Right ventricle myocardium superior (tissue), 1 donor: Measurements from ENCODE around the gene MYH10. TPM values are rescaled to one million over a fixed set of nuclear protein-coding genes. Genes with fewer than 3 reads are reported as not detected.
"Not testable (repeated sequence)": the region's sequence is repeated elsewhere in the genome, so short reads cannot be mapped to it uniquely, and the experiment has no call there.

Source experiments
- ATAC-seq: fragments of 200-7000 bp; cut with Tn5 transposase; one replicate; pipeline ENCODE4 v1.9.1; 2020; ENCODE audit warnings: mild to moderate bottlenecking; ENCODE audit not compliant: poor library complexity
- DNase-seq: peaks from one replicate; pipeline ENCODE4 v3.0.0-alpha.2; 2020
- intact Hi-C: fragments of 100-400 bp; cut with DNase I; formaldehyde crosslinking; loops from one replicate; pipeline ENCODE4 v1.11.2; 2022
- total RNA-seq: library from RNA; stranded (reverse); fragmentation: NEBNext Ultra II Directional; extraction: Animal tissue kit (Norgen Biotek cat#: 25700); gene quantifications from one replicate; pipeline ENCODE4 v1.2.1, GENCODE V29; 2021
- donor health status: DM: no; HTN: yes; CAD: no; lungs with severe emphysema.

Gene MYH10
- total RNA-seq, 1 donor from 2014 or later, result 31.5 TPM

GRCh38 chr17:8576559-8577294 is 53.8 kb downstream of the MYH10 start:
- intact Hi-C loops, result no loop called here
- ATAC-seq (no peak), DNase-seq (no peak)

DNA sequence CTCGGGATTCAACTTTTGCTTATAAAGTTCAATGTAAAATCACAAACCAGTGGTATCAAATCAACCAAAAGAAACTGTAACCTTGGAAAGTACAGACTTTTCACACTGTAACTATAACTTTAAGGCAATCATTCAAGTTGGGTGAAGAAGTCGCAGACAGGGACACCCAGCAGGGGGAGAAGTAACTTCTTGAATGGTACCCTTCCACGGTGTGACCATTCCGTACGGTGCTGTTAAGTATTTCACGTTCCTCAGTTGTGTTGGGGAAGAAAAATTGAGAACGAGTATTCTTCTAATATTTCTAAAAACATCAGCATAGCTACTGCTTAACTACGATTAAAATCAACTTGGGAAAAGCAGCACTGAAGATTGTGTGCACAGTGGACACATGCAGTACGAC is 55.8 kb downstream of the MYH10 start:
- DNase-seq (peak; percentile 42), ATAC-seq (peak; percentile 38)
- intact Hi-C loops, result loop anchor here (2.0 kb wide), 1 partner anchor 170 kb away; the partner anchor contains the start of gene CCDC42

- DNase-seq (no peak), ATAC-seq (no peak)
- intact Hi-C loops, result no loop called here
Measured at GRCh38 chr17:8572764-8573163, 57.8 kb downstream of the MYH10 start.

DNA sequence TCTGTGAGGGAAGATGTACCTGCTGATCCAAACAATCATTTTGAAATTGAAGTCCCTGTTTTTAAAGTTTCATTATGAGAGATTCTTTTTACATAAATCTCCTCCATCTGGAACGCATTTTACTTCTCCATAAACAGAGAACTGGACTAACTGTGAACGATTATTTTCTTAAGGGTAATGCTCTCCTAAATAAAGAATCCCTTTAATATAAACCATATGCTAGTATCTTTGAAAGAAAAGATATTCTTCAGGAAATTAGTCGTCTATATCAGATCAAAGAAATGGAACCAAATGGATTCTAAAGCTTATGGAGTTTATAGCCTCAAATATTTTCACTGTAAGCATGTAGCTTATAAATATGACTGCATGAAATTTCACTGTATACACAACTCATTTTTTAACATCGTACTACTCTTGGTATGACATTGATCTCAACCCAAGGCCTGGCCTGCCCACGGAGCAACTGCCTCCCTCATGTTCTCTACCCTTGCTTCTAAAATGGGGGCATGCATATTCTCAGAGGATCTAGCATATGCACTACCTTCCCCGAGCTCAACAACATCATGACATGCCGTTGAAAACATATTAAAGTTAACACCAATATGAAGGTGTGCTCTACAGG is 66.4 kb downstream of the MYH10 start:
- DNase-seq (no peak), ATAC-seq (no peak)
- intact Hi-C loops, result no loop called here

DNA sequence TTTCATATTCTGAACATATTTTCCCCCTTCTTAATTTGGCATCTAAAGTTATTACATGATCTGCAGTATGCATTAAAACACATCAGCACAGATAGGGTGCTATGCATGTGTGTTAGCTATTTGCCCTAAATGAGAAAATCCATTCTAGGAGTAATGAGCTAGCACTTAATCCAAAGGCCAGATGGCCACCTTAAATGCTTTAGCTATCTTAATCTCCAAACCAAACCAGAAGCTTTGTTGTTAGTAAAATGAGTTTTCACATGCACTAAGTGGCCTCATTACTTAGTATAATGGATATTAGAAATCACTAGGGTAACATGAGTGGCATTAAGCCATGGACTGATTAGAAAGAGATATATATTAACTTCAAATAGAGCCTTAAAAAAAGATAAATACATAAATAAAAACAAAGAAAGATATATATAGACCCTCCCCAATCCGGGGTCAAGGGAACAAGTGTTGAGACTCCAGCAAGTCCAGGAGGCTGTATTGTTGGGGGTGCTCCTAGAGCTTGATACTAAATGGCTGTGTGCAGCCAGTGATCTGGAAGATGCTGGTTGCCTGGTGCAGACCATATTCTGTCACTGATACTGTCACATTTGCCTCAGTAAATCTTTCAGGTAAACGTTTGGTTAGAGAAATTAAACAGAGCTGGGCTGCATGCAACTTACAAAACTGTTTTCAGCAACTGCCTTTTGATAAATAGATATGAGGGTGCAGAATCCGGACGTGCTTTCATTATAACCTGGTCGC is 67.3 kb downstream of the MYH10 start:
- no peak for ATAC-seq
- DNase-seq, result no peak

DNA sequence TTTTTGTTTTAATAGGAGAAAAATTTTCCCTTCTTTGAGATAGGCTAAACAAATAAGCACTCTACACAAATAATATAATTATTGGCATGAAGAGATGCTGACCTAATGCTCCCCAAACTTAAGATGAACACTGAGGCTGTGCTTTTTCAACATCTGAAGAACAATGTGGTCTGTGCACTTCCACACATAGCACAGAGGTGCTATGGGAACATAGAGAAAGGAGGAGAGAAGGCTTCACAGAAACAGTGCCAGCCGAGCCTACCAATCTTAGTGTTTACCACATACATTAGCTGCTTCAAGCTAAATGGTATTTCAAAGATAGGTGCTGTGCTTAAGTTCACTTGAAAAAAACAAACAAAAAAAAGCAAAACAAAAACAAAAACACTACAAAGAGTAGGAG is 72.4 kb downstream of the MYH10 start:
- DNase-seq (no peak), ATAC-seq (no peak)
- intact Hi-C loops, result no loop called here

More for the DNA sequence above, 67.3 kb downstream of the MYH10 start:
- intact Hi-C loops, result no loop called here

GRCh38 chr17:8557176-8557806 is 73.2 kb downstream of the MYH10 start:
- intact Hi-C loops, result no loop called here
- DNase-seq, result no peak
- peak; percentile 43 for ATAC-seq

DNA sequence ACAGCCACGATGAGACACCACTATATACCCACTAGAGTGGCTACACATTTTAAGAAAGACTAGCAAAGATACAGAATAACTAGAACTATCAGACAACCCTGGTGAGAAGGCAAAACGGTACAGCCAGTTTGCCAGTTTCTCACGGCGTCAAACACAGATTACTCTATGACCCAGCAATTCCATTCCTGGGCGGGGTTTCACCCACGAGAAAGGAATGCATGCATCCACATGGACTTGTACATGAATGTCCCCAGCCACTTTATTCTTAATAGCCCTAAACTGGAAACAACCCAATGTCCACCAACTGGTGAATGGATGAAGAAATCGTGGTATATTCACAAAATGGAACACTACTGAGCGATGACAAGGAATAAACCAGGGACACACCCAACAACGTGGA is 74.5 kb downstream of the MYH10 start:
- intact Hi-C loops, result no loop called here
- ATAC-seq (no peak), DNase-seq (no peak)

- ATAC-seq (no peak), DNase-seq (no peak)
- intact Hi-C loops, result no loop called here
Measured at GRCh38 chr17:8555062-8555461, 75.5 kb downstream of the MYH10 start.

- ATAC-seq (no peak), DNase-seq (no peak)
- intact Hi-C loops, result no loop called here
Measured at GRCh38 chr17:8552577-8553320, 77.8 kb downstream of the MYH10 start.

DNA sequence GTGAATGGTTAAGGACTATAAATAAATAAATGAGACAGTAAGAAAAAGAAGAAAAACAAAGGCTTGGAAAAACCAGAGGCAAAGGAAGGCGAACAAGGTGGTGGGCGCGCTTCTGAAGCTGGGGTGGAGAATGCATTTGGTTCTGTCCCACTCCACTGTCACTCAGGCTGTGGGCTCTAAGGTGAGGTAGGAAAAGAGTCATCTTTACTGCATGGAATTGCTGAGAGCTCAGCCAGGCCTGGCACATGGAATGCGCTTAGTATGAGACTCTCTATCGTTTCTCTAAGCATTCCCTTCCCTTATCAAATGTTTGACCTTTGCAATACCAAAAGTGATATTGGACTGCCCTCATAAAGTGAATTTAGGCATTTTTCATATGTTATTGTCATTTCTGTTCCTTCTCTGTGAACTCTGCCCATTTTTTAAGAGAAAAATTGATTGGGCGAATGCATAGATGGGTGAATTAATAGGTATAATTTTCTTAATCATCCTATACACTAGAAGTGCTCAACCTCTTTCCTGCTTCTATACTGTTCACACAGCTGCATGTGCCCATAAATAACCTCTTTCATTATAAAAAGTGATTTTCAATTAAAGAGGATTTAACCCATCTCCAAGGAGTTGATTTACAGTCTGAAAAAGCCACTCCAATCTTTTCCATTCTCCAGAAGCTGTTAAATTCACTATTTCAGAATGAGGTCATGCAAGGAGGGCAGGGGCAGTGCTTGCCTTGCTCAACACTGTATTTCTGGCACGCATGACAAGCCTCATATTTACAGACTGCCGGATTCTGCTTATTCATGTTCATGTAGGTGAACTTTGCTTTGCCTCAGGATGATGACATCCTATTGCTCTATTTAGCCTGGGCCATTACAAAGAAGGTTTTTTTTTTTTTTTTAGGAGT is 87.7 kb downstream of the MYH10 start:
- intact Hi-C loops, result no loop called here
- DNase-seq (no peak), ATAC-seq (peak; percentile 74)

DNA sequence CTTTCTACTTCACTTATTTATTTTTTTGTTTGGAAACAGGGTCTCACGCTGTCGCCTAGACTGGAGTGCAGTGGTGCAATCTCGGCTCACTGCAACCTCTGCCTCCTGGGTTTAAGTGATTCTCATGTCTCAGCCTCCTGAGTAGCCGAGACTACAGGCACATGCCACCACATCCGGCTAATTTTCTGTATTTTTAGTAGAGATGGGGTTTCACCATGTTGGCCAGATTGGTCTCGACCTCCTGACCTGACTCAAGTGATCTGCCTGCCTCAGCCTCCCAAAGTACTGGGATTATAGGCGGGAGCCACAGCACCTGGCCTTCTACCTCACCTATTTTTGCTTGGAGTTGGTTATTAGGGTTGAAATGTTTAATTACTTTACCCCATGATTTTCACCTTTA is 90.5 kb downstream of the MYH10 start:
- intact Hi-C loops, DNase-seq, ATAC-seq: not testable (repeated sequence)

- intact Hi-C loops, result no loop called here
- ATAC-seq, result no peak
- no peak for DNase-seq
Measured at GRCh38 chr17:8537734-8538133, 92.8 kb downstream of the MYH10 start.

DNA sequence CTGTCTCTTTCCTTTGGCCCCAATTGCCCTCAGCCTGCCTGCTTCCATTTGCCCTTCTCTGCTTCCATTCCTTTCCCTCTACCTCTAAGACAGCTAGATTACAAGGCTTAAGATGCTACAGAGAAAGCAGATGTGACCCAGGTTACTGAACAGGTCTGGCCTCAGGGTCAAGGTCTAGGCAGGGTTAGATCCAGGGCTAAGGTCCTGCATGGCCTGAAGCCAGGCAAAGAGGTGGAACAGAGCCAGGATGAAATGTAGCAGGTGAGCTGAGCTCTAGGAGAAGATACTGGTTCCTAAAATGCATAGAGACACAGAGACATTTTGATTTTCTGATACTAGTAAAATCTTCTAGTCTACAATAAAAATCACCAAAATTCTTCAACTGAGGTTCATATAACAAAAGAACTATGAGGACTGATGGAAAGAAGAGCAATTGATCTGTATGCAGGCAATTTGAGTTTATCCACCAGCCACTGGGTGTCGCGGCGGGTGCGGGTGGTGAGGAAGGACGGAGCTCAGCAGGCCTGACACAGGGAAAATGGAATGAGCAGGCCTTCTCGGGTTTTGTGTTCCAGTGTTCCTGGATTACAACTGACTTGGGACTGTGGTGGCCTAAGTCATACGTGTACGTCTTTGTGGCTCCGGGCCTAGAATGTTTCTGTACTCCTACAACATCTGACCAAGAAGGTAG is 95.9 kb downstream of the MYH10 start:
- intact Hi-C loops, result no loop called here

DNA sequence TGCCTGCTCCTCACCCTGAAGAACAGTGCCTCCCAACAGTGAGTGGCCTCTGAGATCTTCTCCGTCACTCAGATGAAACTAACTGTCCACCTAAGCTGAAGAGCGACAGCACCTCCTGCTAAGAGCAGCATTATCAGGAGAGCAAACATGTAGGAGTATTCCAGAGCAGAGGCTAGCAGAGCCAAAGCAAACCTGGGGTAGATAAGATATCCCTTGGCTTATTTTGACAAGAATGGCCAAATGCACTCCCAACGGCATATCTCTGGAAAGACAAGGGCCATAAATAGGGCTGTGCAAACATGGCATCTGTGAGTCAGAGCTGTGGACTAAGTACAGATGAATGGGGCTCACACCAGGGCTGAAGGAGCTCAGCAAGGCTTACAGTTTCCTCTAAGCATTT is 98.5 kb downstream of the MYH10 start:
- intact Hi-C loops, result no loop called here
- DNase-seq (no peak), ATAC-seq (no peak)

More for the DNA sequence above, 95.9 kb downstream of the MYH10 start:
- ATAC-seq (no peak), DNase-seq (no peak)

GRCh38 chr17:8522577-8522976 is 107.9 kb downstream of the MYH10 start:
- ATAC-seq (no peak), DNase-seq (no peak)
- intact Hi-C loops, result no loop called here

DNA sequence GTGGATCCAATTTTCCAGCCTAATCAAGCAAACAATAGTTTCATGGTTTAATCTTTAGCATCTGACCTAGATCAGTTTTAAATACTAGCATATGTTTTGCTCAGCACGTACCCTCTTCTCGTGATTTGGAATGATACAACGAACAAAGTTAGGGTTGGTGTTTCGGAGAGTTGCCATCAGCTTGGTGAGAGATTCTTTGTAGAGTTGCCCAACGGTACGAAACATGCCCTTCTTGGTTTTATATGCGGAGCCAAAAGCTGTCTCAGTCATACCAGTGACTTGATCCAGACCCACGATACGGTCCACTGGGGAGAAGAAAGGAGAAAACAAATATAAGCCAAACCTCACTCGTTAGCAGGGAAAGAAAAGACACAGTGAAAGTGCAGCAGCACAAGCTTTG is 109.5 kb downstream of the MYH10 start:
- no peak for DNase-seq
- intact Hi-C loops, result no loop called here
- no peak for ATAC-seq
